K562 (cell line): ENCODE results near the gene MARK3. TPM values are rescaled to one million over a fixed set of nuclear protein-coding genes. Genes with fewer than 3 reads are reported as not detected.
A peak's percentile ranks its signal among the peaks of the same experiment; 100 is the strongest.

Experiments used
- CBFA2T3 ChIP-seq: fragments of 450-650 bp; IDR thresholded peaks from 2 replicates; pipeline ENCODE4 v1.6.1; 2017
- CREBBP ChIP-seq: IDR thresholded peaks from one replicate; pipeline ENCODE4 v1.6.1; 2012; ENCODE audit warnings: low read depth, mild to moderate bottlenecking, control low read depth, inconsistent platforms, low read length
- ETV6 ChIP-seq, 3 experiments: fragments of 150-350 bp in 1 of 3; sonication (generic) in 1 of 3; formaldehyde crosslinking in 1 of 3; IDR thresholded peaks; 2 replicates each; pipeline versions ENCODE4 v1.6.1 to v1.8.0; 2014 to 2022; ENCODE audit warnings: borderline replicate concordance in 2 of 3, low read depth in 2 of 3, antibody characterized with exemption in 1 of 3, low read length in 1 of 3, mild to moderate bottlenecking in 1 of 3, missing genetic modification reagents in 1 of 3
- FOXA3 ChIP-seq, 2 experiments: fragments of 450-650 bp in 1 of 2; sonication (generic) in 1 of 2; formaldehyde crosslinking; IDR thresholded peaks in 1 of 2; conservative IDR thresholded peaks in 1 of 2; 2 replicates each; pipeline versions ENCODE4 v1.4.0 to v1.8.0; 2020 to 2022; ENCODE audit warnings: mild to moderate bottlenecking in 2 of 2, missing genetic modification reagents in 1 of 2
- KDM1A ChIP-seq, 2 experiments: fragments of 450-650 bp; IDR thresholded peaks; 2 replicates each; pipeline ENCODE4 v1.6.1; 2016; ENCODE audit warnings: mild to moderate bottlenecking in 2 of 2
- MTF1 ChIP-seq: fragments of 250-450 bp; sonication (Bioruptor Pico); IDR thresholded peaks from 2 replicates; pipeline ENCODE4 v1.9.0; 2021; ENCODE audit warnings: moderate library complexity, mild to moderate bottlenecking, inconsistent platforms, borderline replicate concordance
- NR2F6 ChIP-seq: fragments of 450-650 bp; formaldehyde crosslinking; IDR thresholded peaks from 2 replicates; pipeline ENCODE4 v1.4.0; 2020; ENCODE audit warnings: mild to moderate bottlenecking
- OTX1 ChIP-seq: fragments of 450-650 bp; formaldehyde crosslinking; IDR thresholded peaks from 2 replicates; pipeline ENCODE4 v1.4.0; 2022; ENCODE audit warnings: mild to moderate bottlenecking
- RBBP5 ChIP-seq: fragments of 200-600 bp; sonication (generic); IDR thresholded peaks from 2 replicates; pipeline ENCODE4 v1.6.1; 2012; ENCODE audit warnings: borderline replicate concordance, mild to moderate bottlenecking, low read length, control low read depth, inconsistent platforms; ENCODE audit not compliant: insufficient read depth, poor library complexity, severe bottlenecking
- TRIM24 ChIP-seq, 2 experiments: fragments of 450-650 bp; IDR thresholded peaks; 2 replicates each; pipeline ENCODE4 v1.6.1; 2016
- ZNF384 ChIP-seq: IDR thresholded peaks from 2 replicates; pipeline ENCODE4 v1.6.1; 2012; ENCODE audit warnings: low read depth, low read length, improper control_type of control experiment
- ZNF583 ChIP-seq: fragments of 250-450 bp; sonication (Bioruptor Pico); IDR thresholded peaks from 2 replicates; pipeline ENCODE4 v1.4.0; 2020
- ZNF586 ChIP-seq: fragments of 450-650 bp; formaldehyde crosslinking; conservative IDR thresholded peaks from 2 replicates; pipeline ENCODE4 v1.4.0; 2020; ENCODE audit warnings: mild to moderate bottlenecking, moderate library complexity
- polyA plus RNA-seq, 8 experiments: library from polyadenylated mRNA; depleted of rRNA in 4 of 8; stranded (reverse) in 5 of 8; unstranded in 3 of 8; fragments of >200 nt; fragmentation: Nextera tagmentation in 2 of 8; fragmentation: Illumina TruSeq in 1 of 8; extraction: Ambion mirVana in 2 of 8; extraction: Trizol in 1 of 8; gene quantifications; 2 replicates each; pipeline versions ENCODE4 v1.2.1 to v1.2.3, GENCODE V29; 2011 to 2014; ENCODE audit warnings: inconsistent platforms in 1 of 8, missing spikeins in 1 of 8
- total RNA-seq, 7 experiments: library from RNA; depleted of rRNA in 6 of 7; stranded (reverse); fragments of >200 nt in 6 of 7; fragmentation: Illumina TruSeq in 2 of 7; extraction: Trizol in 2 of 7; gene quantifications; 2 replicates each; pipeline versions ENCODE4 v1.2.1 to v1.2.3, GENCODE V29; 2011 to 2021; ENCODE audit warnings: low replicate concordance in 1 of 7
- TF ChIP-seq, protein P1 (sequence below), 2 experiments: fragments of 200-800 bp in 1 of 2; sonication (Bioruptor generic) in 1 of 2; sonication (generic) in 1 of 2; formaldehyde crosslinking in 1 of 2; IDR thresholded peaks in 1 of 2; conservative IDR thresholded peaks in 1 of 2; 2 replicates each; pipeline versions ENCODE4 v1.5.0 to v1.6.1; 2016 to 2020; ENCODE audit warnings: missing compliant biosample characterization in 1 of 2, missing genetic modification characterization in 1 of 2, missing genetic modification reagents in 1 of 2
- TF ChIP-seq, protein P2 (sequence below), 2 experiments: fragments of 450-650 bp; formaldehyde crosslinking in 1 of 2; IDR thresholded peaks; 2 replicates each; pipeline versions ENCODE4 v1.4.0 to v1.6.1; 2014 to 2020; ENCODE audit warnings: mild to moderate bottlenecking in 2 of 2, borderline replicate concordance in 1 of 2, low read depth in 1 of 2

The MARK3 gene
- total and polyA plus RNA-seq, 9 of the 15 experiments (the other 6 are each of a cell fraction or from before 2014, with no cell fraction given): 10.1 to 68.7 (median 56.3) TPM

DNA sequence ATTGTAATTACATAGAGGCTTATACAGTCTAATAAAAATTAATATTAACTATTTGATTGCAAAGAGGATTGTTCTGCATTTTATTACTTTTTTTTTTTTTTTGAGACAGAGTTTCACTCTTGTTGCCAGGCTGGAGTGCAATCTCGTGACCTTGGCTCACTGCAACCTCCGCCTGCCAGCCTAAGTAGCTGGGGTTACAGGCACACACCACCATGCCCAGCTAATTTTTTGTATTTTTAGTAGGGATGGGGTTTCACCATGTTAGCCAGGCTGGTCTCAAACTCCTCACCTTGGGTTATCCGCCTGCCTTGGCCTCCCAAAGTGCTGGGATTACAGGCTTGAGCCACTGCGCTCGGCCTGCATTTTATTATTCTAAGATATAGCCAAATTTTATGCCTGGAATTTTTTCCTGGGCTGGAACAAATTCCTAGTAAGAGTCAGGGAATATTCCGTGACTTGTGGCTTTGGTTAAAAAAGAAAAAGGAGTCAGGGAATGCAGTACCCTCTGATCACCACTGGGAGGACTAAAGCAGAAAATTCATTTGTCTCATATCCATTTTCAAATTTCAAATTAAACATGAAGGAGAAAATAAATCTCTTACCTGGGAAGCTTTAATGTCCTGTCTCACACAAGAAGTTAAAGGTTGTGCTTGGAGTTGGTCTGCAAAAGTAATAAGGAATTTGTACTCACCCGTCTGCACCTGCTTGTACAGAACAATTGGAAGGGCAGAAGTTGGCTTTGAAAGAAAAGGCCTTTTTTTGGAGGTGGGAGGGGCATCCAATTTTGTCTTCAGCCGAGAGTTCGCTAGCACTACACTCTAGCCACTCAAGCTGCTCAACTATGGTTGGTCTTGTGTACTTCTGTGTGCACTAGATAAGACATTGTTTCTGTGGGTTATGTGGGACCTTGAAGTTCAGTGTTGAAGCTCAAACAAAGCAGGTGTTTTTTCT is 8.7 kb downstream of the MARK3 start (continued):
- TF ChIP-seq, protein P1, sequence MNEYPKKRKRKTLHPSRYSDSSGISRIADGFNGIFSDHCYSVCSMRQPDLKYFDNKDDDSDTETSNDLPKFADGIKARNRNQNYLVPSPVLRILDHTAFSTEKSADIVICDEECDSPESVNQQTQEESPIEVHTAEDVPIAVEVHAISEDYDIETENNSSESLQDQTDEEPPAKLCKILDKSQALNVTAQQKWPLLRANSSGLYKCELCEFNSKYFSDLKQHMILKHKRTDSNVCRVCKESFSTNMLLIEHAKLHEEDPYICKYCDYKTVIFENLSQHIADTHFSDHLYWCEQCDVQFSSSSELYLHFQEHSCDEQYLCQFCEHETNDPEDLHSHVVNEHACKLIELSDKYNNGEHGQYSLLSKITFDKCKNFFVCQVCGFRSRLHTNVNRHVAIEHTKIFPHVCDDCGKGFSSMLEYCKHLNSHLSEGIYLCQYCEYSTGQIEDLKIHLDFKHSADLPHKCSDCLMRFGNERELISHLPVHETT (CRISPR knock-in tag; conservative IDR thresholded peaks at IDR 0.05 in 1 of 2, IDR thresholded peaks at IDR 0.05 in 1 of 2): peak in 1 of 2 experiments; percentile 49; a peak in 1 of 4 replicates
- TF ChIP-seq ZNF384 (peak; percentile 47; the same call in 1 of the 2 replicates), ETV6 (IDR thresholded peaks at IDR 0.05; ENCODE audit: borderline replicate concordance in 1 of 2, low read depth in 2 of 2, low read length in 1 of 2) (no peak), ETV6 (CRISPR knock-in tag; IDR thresholded peaks at IDR 0.05; ENCODE audit: borderline replicate concordance) (no peak), MTF1 (CRISPR knock-in tag) (no peak), ZNF583 (CRISPR knock-in tag) (no peak), TRIM24 (IDR thresholded peaks at IDR 0.05) (peak in 1 of 2 experiments; percentile 51; a peak in 1 of 4 replicates), ZNF586 (CRISPR knock-in tag) (no peak), FOXA3 (CRISPR knock-in tag; conservative IDR thresholded peaks at IDR 0.05 in 1 of 2, IDR thresholded peaks at IDR 0.05 in 1 of 2) (peak in 1 of 2 experiments; percentile 73; a peak in 2 of 4 replicates), KDM1A (IDR thresholded peaks at IDR 0.05) (peak in 1 of 2 experiments; percentile 57; a peak in 3 of 4 replicates), CBFA2T3 (peak; percentile 89), RBBP5 (no peak), OTX1 (CRISPR knock-in tag) (no peak), CREBBP (no peak), NR2F6 (CRISPR knock-in tag) (no peak)
- TF ChIP-seq, protein P2, sequence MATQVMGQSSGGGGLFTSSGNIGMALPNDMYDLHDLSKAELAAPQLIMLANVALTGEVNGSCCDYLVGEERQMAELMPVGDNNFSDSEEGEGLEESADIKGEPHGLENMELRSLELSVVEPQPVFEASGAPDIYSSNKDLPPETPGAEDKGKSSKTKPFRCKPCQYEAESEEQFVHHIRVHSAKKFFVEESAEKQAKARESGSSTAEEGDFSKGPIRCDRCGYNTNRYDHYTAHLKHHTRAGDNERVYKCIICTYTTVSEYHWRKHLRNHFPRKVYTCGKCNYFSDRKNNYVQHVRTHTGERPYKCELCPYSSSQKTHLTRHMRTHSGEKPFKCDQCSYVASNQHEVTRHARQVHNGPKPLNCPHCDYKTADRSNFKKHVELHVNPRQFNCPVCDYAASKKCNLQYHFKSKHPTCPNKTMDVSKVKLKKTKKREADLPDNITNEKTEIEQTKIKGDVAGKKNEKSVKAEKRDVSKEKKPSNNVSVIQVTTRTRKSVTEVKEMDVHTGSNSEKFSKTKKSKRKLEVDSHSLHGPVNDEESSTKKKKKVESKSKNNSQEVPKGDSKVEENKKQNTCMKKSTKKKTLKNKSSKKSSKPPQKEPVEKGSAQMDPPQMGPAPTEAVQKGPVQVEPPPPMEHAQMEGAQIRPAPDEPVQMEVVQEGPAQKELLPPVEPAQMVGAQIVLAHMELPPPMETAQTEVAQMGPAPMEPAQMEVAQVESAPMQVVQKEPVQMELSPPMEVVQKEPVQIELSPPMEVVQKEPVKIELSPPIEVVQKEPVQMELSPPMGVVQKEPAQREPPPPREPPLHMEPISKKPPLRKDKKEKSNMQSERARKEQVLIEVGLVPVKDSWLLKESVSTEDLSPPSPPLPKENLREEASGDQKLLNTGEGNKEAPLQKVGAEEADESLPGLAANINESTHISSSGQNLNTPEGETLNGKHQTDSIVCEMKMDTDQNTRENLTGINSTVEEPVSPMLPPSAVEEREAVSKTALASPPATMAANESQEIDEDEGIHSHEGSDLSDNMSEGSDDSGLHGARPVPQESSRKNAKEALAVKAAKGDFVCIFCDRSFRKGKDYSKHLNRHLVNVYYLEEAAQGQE (IDR thresholded peaks at IDR 0.05; ENCODE audit: borderline replicate concordance): peak; percentile 6; the same call in 1 of the 2 replicates
- TF ChIP-seq, protein P2 (CRISPR knock-in tag; IDR thresholded peaks at IDR 0.05; ENCODE audit: low read depth): no peak
